HG03457 (cell line): Measurements from ENCODE around the gene PCDHGC4.

ENCODE experiments used
- ATAC-seq: cut with Tn5 transposase; IDR thresholded peaks from one replicate; pipeline ENCODE4 v1.9.1; 2021; ENCODE audit warnings: moderate number of reproducible peaks; ENCODE audit not compliant: unreplicated experiment

PCDHGC4 gene

GRCh38 chr5:141528291-141528984 is 43.6 kb downstream of the PCDHGC4 start:
- no peak for ATAC-seq

GRCh38 chr5:141529002-141529401 is 44.2 kb downstream of the PCDHGC4 start:
- ATAC-seq = no peak

GRCh38 chr5:141529873-141530272 is 45.0 kb downstream of the PCDHGC4 start:
- ATAC-seq = no peak

- ATAC-seq = no peak
Measured at GRCh38 chr5:141532726-141533125, 47.9 kb downstream of the PCDHGC4 start.

- ATAC-seq = no peak
Measured at GRCh38 chr5:141533897-141534296, 49.1 kb downstream of the PCDHGC4 start.

GRCh38 chr5:141534492-141535213 is 49.8 kb downstream of the PCDHGC4 start:
- ATAC-seq = no peak
